ENCODE data around the gene OSTN.
"Not testable (repeated sequence)": the region's sequence is repeated elsewhere in the genome, so short reads cannot be mapped to it uniquely, and the experiment has no call there.

Gene OSTN, protein sequence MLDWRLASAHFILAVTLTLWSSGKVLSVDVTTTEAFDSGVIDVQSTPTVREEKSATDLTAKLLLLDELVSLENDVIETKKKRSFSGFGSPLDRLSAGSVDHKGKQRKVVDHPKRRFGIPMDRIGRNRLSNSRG

DNA sequence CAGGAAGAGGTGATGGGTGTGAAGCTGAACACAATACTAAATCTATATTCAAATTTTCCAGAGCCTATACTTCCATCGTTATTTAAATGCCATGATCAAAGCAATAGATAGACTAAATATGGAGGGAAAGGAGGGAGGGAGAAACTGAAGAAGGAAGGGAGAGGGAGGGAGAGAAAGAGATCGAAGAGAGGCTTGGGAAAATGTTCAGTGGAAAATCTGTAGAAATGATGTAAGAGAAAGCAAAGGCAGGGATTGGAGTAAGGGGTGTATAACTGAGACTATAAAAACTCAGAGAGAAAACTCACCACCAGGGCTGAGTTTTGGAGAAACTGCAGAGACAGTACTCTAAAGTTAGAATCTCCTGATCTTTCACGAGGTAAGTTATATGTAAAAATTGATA, at the start of gene OSTN:
Gene OSTN, plus strand, starts transcription at position 310 of the 400 bp plus-strand sequence. CDS start 13,292 bp downstream, outside the sequence.
- no peak within 1 kb of the TSS for H3K4me3 Mint-ChIP-seq

DNA sequence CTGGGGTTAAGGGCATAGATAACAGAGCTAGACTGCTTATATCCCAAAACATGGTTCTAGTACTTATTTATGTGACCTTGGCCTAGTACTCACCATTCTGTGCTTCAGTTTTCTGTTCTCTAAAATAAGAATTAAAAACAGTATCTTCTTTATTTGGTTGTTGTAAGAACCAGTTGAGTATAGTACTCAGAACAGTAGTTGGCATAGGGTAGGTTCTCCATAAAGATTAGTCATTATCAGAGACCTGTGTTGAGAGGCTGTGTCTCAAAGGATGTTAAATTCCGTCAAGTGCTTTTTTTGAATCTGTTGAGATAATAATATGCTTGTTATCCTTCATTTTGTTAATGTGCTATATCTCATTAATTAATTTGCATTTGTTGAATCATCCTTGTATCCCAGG, 47.4 kb upstream of the OSTN start:
- no peaks in the 10 kb centered on the region for H3K36me3 Mint-ChIP-seq (ENCODE audit: low read depth)

More for the DNA sequence above, at the start of gene OSTN:
- H3K9me3 Mint-ChIP-seq, result no peaks in the 10 kb centered on the region
- H3K27me3 Mint-ChIP-seq (ENCODE audit: low read depth), result no peaks in the 10 kb centered on the region
- no peaks in the 10 kb centered on the region for H3K36me3 Mint-ChIP-seq (ENCODE audit: low read depth)
- no peak within 1 kb of the TSS for H3K27ac Mint-ChIP-seq
- H3K4me1 Mint-ChIP-seq (ENCODE audit: low read depth), result no peaks in the 10 kb centered on the region

DNA sequence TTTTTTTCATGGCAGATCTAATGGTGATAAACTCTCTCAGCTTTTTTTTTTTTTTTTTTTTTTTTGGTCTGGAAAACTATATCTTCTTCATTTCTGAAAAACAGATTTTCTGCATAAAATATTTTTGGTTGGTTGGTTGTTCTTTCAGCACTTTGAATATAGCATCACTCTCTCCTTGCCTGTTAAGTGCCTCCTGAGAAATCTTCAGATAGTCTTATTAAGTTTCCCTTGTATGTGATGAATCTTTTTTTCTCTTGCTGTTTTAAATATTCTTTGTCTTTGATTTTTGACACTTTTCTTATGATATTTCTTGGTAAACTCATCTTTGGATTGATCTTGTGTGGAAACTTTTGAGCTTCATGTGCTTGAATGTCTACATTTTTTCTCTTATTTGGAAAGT, 44.2 kb upstream of the OSTN start:
- Mint-ChIP-seq H3K4me3 (no peak overlapping the region), H3K9me3 (peaks cover 11% of the 10 kb centered on the region), H3K36me3 (ENCODE audit: low read depth) (no peaks in the 10 kb centered on the region), H3K4me1 (ENCODE audit: low read depth) (no peaks in the 10 kb centered on the region), H3K27me3 (ENCODE audit: low read depth) (no peaks in the 10 kb centered on the region), H3K27ac (no peak overlapping the region)

More for the DNA sequence above, 47.4 kb upstream of the OSTN start:
- peaks cover 11% of the 10 kb centered on the region for H3K9me3 Mint-ChIP-seq
- no peak overlapping the region for H3K27ac Mint-ChIP-seq
- no peaks in the 10 kb centered on the region for H3K27me3 Mint-ChIP-seq (ENCODE audit: low read depth)
- no peak overlapping the region for H3K4me3 Mint-ChIP-seq
- no peaks in the 10 kb centered on the region for H3K4me1 Mint-ChIP-seq (ENCODE audit: low read depth)

GRCh38 chr3:191158247-191158646, 40.8 kb upstream of the OSTN start:
- H3K36me3 Mint-ChIP-seq (ENCODE audit: low read depth), result no peaks in the 10 kb centered on the region
- no peak overlapping the region for H3K4me3 Mint-ChIP-seq
- no peaks in the 10 kb centered on the region for H3K4me1 Mint-ChIP-seq (ENCODE audit: low read depth)
- H3K27me3 Mint-ChIP-seq (ENCODE audit: low read depth), result no peaks in the 10 kb centered on the region
- no peak overlapping the region for H3K27ac Mint-ChIP-seq
- peaks cover 11% of the 10 kb centered on the region for H3K9me3 Mint-ChIP-seq

DNA sequence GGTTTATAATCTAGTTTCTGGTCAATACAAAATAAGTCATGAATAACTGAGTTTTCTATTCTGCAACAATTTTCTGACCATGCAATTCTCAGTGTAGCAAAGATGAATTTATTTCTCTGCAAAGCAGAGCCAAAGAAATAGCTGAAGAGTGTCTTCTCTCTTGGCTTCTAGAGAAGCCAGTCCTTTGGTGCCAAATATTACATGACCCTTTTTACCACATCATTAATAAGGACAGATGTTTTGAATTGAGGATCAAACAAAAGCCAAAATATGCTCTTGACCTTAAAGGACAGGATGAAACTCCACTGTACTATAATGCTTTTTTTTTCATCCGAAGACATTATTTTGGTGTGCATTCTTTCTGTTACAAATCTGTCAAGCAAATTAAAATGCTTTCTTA, 40.2 kb upstream of the OSTN start:
- no peaks in the 10 kb centered on the region for H3K27me3 Mint-ChIP-seq (ENCODE audit: low read depth)

GRCh38 chr3:191165802-191166201, 33.2 kb upstream of the OSTN start:
- Mint-ChIP-seq H3K27ac (no peak overlapping the region), H3K4me3 (no peak overlapping the region), H3K4me1 (ENCODE audit: low read depth) (no peaks in the 10 kb centered on the region), H3K9me3 (no peaks in the 10 kb centered on the region), H3K27me3 (ENCODE audit: low read depth) (no peaks in the 10 kb centered on the region), H3K36me3 (ENCODE audit: low read depth) (no peaks in the 10 kb centered on the region)

More for the DNA sequence above, 40.2 kb upstream of the OSTN start:
- H3K9me3 Mint-ChIP-seq, result peaks cover 11% of the 10 kb centered on the region
- no peaks in the 10 kb centered on the region for H3K36me3 Mint-ChIP-seq (ENCODE audit: low read depth)
- no peak overlapping the region for H3K4me3 Mint-ChIP-seq
- H3K27ac Mint-ChIP-seq, result no peak overlapping the region
- H3K4me1 Mint-ChIP-seq (ENCODE audit: low read depth), result no peaks in the 10 kb centered on the region

GRCh38 chr3:191166368-191166767, 32.7 kb upstream of the OSTN start:
- Mint-ChIP-seq H3K9me3 (no peaks in the 10 kb centered on the region), H3K27me3 (ENCODE audit: low read depth) (no peaks in the 10 kb centered on the region), H3K4me3 (no peak overlapping the region), H3K27ac (no peak overlapping the region), H3K4me1 (ENCODE audit: low read depth) (no peaks in the 10 kb centered on the region), H3K36me3 (ENCODE audit: low read depth) (no peaks in the 10 kb centered on the region)

DNA sequence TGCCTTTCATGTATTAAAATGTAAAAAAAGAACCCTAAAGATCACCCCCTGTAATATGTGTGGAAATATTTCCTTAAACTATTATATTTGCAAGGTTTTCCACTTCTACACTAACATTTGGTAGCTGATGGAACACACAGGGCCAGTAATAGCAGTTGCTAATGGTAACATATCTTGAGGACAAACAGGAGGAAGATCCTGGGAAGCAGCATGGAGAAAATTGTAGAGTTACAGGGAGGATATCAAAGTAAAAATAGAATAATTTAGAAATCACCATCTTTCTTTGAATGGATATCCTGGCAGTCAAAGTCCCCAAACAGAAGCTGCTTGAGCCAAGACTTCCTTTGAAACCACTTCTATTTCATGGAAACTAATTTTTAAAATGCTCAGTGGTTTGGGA, 29.5 kb upstream of the OSTN start:
- no peaks in the 10 kb centered on the region for H3K4me1 Mint-ChIP-seq (ENCODE audit: low read depth)
- no peaks in the 10 kb centered on the region for H3K27me3 Mint-ChIP-seq (ENCODE audit: low read depth)
- no peak overlapping the region for H3K4me3 Mint-ChIP-seq
- H3K36me3 Mint-ChIP-seq (ENCODE audit: low read depth), result no peaks in the 10 kb centered on the region
- no peaks in the 10 kb centered on the region for H3K9me3 Mint-ChIP-seq
- no peak overlapping the region for H3K27ac Mint-ChIP-seq

- no peak overlapping the region for H3K27ac Mint-ChIP-seq
- no peaks in the 10 kb centered on the region for H3K27me3 Mint-ChIP-seq (ENCODE audit: low read depth)
- no peak overlapping the region for H3K4me3 Mint-ChIP-seq
- no peaks in the 10 kb centered on the region for H3K9me3 Mint-ChIP-seq
- H3K36me3 Mint-ChIP-seq (ENCODE audit: low read depth), result no peaks in the 10 kb centered on the region
- no peaks in the 10 kb centered on the region for H3K4me1 Mint-ChIP-seq (ENCODE audit: low read depth)
Observed at GRCh38 chr3:191170097-191170496, 28.9 kb upstream of the OSTN start.

- Mint-ChIP-seq H3K27me3 (ENCODE audit: low read depth) (no peaks in the 10 kb centered on the region), H3K9me3 (no peaks in the 10 kb centered on the region), H3K4me1 (ENCODE audit: low read depth) (no peaks in the 10 kb centered on the region), H3K4me3 (no peak overlapping the region), H3K36me3 (ENCODE audit: low read depth) (no peaks in the 10 kb centered on the region), H3K27ac (no peak overlapping the region)
Observed at GRCh38 chr3:191175102-191175501, 23.9 kb upstream of the OSTN start.

DNA sequence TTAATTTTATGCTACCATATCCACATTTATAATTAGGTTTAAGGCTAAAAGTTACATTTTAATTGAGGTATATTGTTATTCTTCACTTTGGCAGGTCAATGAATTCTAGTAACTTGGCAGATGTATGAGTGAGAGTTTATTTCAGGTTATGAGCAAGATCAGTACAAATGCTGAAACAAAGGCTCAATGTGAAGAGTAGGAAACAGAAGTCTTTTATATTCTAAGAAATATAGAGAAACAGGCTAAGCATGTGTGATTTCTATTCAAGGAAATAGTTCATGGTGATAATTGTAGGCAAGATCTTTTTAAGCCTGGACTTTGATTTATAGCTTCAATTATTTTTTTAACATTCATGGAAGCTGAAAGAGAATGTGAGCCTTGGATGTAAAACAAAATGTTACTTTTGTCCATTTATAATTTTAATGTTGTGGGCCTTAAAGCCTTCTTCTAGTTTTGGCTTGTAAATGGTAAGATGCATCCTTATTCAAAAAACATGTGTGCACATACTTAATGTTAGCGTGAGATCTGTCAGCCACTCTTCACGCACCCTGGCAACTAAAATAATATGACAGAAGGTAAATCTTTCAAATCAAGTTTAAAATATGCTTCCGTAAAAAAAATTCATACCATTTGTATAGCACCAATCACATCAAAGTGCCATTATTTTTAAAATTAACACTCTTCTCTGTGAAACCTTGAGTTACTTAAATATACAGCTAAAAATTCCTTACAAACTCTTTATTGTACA, 22.8 kb upstream of the OSTN start:
- H3K36me3 Mint-ChIP-seq (ENCODE audit: low read depth), result no peaks in the 10 kb centered on the region
- H3K9me3 Mint-ChIP-seq, result no peaks in the 10 kb centered on the region
- no peak overlapping the region for H3K27ac Mint-ChIP-seq
- H3K4me1 Mint-ChIP-seq (ENCODE audit: low read depth), result no peaks in the 10 kb centered on the region
- no peaks in the 10 kb centered on the region for H3K27me3 Mint-ChIP-seq (ENCODE audit: low read depth)
- no peak overlapping the region for H3K4me3 Mint-ChIP-seq

DNA sequence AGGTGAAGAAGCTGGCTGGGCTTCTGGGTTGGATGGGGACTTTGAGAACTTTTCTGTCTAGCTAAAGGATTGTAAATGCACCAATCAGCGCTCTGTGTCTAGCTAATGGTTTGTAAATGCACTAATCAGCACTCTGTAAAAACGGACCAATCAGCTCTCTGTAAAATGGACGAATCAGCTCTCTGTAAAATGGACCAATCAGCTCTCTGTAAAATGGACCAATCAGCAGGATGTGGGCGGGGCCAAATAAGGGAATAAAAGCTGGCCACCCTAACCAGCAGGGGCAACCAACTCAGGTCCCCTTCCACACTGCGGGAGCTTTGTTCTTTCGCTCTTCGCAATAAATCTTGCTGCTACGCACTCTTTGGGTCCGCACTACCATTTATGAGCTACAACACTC, 13.7 kb upstream of the OSTN start:
- H3K36me3 Mint-ChIP-seq (ENCODE audit: low read depth); H3K9me3 Mint-ChIP-seq; H3K4me1 Mint-ChIP-seq (ENCODE audit: low read depth); H3K4me3 Mint-ChIP-seq; H3K27ac Mint-ChIP-seq; H3K27me3 Mint-ChIP-seq (ENCODE audit: low read depth): not testable (repeated sequence)

GRCh38 chr3:191188246-191188645, 10.8 kb upstream of the OSTN start:
- H3K4me1 Mint-ChIP-seq (ENCODE audit: low read depth); H3K27ac Mint-ChIP-seq; H3K27me3 Mint-ChIP-seq (ENCODE audit: low read depth); H3K36me3 Mint-ChIP-seq (ENCODE audit: low read depth); H3K4me3 Mint-ChIP-seq: not testable (repeated sequence)
- peaks cover 18% of the 10 kb centered on the region for H3K9me3 Mint-ChIP-seq

- not testable (repeated sequence) for H3K36me3 Mint-ChIP-seq (ENCODE audit: low read depth); H3K4me1 Mint-ChIP-seq (ENCODE audit: low read depth); H3K27ac Mint-ChIP-seq; H3K4me3 Mint-ChIP-seq; H3K27me3 Mint-ChIP-seq (ENCODE audit: low read depth)
- H3K9me3 Mint-ChIP-seq, result peaks cover 18% of the 10 kb centered on the region
Observed at GRCh38 chr3:191192270-191192669, 6.8 kb upstream of the OSTN start.

DNA sequence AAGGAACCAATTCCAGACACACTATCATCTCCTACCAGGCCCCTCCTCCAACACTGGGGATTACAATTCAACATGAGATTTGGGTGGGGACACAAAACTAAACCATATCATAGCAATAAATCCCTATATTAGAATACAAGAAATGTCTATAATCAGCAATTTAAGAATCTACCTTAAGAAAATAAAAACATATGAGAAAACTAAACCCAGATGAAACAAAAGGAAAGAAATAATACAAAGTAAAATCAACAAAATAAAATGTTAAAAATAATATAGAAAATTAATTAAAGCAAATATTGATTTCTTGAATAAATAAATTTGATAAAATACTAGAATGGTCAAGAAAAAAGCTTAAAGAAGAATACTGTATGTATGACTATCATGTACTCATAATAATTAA, 6.1 kb upstream of the OSTN start:
- Mint-ChIP-seq H3K27ac (no peak overlapping the region), H3K9me3 (peaks cover 12% of the 10 kb centered on the region), H3K36me3 (ENCODE audit: low read depth) (no peaks in the 10 kb centered on the region), H3K27me3 (ENCODE audit: low read depth) (no peaks in the 10 kb centered on the region), H3K4me1 (ENCODE audit: low read depth) (no peaks in the 10 kb centered on the region), H3K4me3 (no peak overlapping the region)
